Fibroblast of the aortic adventitia (primary cell): ENCODE measurements around the gene PPP4R2. TPM values are rescaled to one million over a fixed set of nuclear protein-coding genes. Genes with fewer than 3 reads are reported as not detected.
"Not testable (repeated sequence)": the region's sequence is repeated elsewhere in the genome, so short reads cannot be mapped to it uniquely, and the experiment has no call there.

ENCODE experiments used
- DNase-seq: peaks from one replicate; pipeline ENCODE4 v3.0.0-alpha.2; 2010; ENCODE audit warnings: low read depth
- H3K4me3 ChIP-seq: 2 replicates; pipeline ENCODE4 v1.5.1; 2011; ENCODE audit warnings: low read depth, mild to moderate bottlenecking, control low read depth, low read length, moderate library complexity
- CTCF ChIP-seq: IDR thresholded peaks from 2 replicates; pipeline ENCODE4 v1.5.1; 2011; ENCODE audit warnings: mild to moderate bottlenecking, low read length, control low read depth, inconsistent platforms; ENCODE audit not compliant: insufficient read depth
- total RNA-seq: library from RNA; depleted of rRNA; stranded (reverse); fragments of >200 nt; gene quantifications from 2 replicates; pipeline ENCODE4 v1.2.3, GENCODE V29; 2012; ENCODE audit warnings: low replicate concordance

Gene PPP4R2
- total RNA-seq, 1 donor: 54.7 TPM

- DNase-seq: no peak
- TF ChIP-seq CTCF: no peak
Observed at GRCh38 chr3:72991522-72991921, 5.1 kb upstream of the PPP4R2 start.

GRCh38 chr3:72993391-72993790, 3.2 kb upstream of the PPP4R2 start:
- no peak for DNase-seq
- no peak overlapping the region for H3K4me3 ChIP-seq
- no peak for TF ChIP-seq CTCF

More at GRCh38 chr3:72991522-72991921, 5.1 kb upstream of the PPP4R2 start:
- no peak overlapping the region for H3K4me3 ChIP-seq

- H3K4me3 ChIP-seq: no peak overlapping the region
- DNase-seq: no peak
- TF ChIP-seq CTCF: no peak
Observed at GRCh38 chr3:72995337-72995736, 1.3 kb upstream of the PPP4R2 start.

DNA sequence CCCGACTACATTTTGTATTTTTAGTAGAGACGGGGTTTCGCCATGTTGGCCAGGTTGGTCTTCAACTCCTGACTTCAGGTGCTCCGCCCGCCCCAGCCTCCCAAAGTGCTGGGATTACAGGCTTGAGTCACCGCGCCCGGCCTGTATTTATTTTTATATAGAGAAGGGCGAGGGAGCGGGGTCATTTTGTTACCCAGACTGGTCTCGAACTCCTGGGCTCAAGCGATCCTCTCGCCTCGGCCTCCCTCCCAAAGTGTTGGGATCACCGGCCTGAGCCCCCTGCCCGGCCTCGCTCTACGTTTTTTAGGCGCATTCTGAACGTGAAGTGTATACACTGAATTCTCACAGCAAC, 514 bp upstream of the PPP4R2 start:
- H3K4me3 ChIP-seq: peak overlapping the region; percentile 62
- no peak for DNase-seq
- TF ChIP-seq CTCF: no peak

DNA sequence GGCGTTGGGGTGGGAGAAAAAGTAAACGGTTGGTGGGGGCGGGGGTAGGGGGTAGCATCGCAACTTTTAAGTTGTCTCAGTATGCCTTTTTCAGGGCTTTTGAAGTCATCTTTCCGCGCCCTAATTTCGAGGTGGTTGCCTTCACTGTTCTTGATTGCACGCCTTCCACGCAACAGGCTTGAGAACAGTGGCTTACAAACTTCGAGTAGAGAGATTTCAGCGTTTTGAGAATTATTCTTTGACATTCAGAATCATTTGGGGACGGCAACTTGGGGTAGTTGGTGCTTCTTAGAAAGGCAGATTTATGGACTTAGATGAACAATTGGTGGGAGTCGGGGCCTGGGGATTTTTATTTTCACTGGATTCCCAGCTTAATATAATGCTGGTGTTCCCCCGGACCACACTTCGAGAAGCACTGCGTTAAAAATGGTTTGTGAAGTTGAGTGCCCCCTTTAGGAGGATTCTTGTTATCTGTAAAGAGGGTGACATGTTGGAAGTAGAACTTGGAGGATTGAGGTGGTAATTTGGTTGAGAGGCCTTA, 880 bp downstream of the PPP4R2 start:
- peak; percentile 53 for TF ChIP-seq CTCF
- peak overlapping the region; percentile 86 for H3K4me3 ChIP-seq
- peak; percentile 68 for DNase-seq

DNA sequence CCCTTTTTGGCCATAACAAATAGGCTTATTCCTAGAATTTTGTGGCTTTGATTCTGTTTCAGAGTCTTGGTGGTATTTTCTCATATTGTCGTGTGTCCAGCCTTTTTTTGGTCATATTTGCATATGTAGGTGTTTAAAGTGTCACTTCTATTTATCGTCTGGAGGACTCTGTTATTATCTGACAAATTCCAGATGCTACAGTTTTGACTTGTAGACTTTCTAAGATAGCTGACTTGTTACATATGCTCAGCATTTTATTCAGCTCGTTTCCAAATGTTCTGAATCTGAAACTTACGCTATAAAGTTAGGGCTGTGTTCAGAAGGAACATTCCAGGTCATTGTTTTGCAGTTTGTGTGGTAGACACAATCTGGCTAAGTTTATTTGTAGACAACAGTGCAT, 1.9 kb downstream of the PPP4R2 start:
- peak; percentile 28 for DNase-seq
- TF ChIP-seq CTCF: no peak
- peak overlapping the region; percentile 86 for H3K4me3 ChIP-seq

DNA sequence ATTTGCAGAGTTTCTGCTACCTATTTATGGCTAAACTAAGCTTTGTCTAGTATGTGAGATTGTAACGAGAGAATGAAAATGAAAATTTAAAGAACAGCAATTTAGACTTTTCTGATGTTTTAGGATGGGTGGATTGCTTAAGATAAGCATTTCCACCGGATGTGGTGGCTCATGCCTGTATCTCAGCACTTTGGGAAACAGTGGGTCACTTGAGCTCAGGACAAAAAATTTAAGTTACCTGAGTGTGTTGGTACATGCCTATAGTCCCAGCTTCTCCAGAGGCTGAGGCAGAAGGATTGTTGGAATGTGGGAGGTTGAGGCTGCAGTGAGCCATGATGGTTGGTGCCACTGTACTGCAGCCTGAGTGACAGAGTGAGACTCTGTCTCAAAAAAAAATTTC, 3.3 kb downstream of the PPP4R2 start:
- DNase-seq: no peak
- no peak for TF ChIP-seq CTCF
- H3K4me3 ChIP-seq: peak overlapping the region; percentile 86

- H3K4me3 ChIP-seq, DNase-seq: not testable (repeated sequence)
Observed at GRCh38 chr3:73003050-73003449, 6.4 kb downstream of the PPP4R2 start.
